KOPT-K1 (cell line): ENCODE results near the gene KCNIP1.

Experiments
- H3K27ac ChIP-seq: fragments of 200-600 bp; sonication (generic); 2 replicates; pipeline ENCODE4 v1.5.1; 2016; ENCODE audit warnings: antibody characterized with exemption, mild to moderate bottlenecking, low read depth, low read length; ENCODE audit not compliant: poor library complexity, severe bottlenecking
- H3K36me3 ChIP-seq: fragments of 200-600 bp; sonication (generic); 2 replicates; pipeline ENCODE4 v1.5.1; 2017; ENCODE audit warnings: antibody characterized with exemption, mild to moderate bottlenecking, low read length, moderate library complexity; ENCODE audit not compliant: insufficient read depth
- H3K9me3 ChIP-seq: fragments of 200-600 bp; sonication (generic); 2 replicates; pipeline ENCODE4 v1.5.1; 2017; ENCODE audit warnings: antibody characterized with exemption, low read length, mild to moderate bottlenecking; ENCODE audit not compliant: insufficient read depth, poor library complexity, severe bottlenecking

The KCNIP1 gene

DNA sequence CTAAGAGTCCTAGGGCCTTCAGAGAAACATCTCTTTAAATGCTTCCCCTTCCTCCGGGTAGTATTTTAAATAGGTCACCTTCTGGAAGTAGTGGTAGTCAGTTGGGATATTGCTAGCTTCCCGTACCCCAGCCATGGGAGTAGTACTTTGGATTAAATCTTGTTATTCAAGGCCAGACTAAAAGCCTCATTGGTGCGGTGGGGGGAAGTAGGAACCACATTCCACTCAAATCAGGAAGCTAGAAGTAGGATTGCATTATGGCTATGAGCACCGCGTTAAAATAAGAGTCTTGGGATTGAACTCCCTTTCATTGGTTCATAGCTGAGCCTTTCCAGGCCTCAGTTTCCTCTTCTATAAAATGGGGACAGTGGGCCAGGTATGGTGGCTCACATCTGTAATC is 6.7 kb downstream of the KCNIP1 start:
- Histone ChIP-seq H3K9me3 (no peaks in the 10 kb centered on the region), H3K36me3 (no peaks in the 10 kb centered on the region), H3K27ac (no peak overlapping the region)

DNA sequence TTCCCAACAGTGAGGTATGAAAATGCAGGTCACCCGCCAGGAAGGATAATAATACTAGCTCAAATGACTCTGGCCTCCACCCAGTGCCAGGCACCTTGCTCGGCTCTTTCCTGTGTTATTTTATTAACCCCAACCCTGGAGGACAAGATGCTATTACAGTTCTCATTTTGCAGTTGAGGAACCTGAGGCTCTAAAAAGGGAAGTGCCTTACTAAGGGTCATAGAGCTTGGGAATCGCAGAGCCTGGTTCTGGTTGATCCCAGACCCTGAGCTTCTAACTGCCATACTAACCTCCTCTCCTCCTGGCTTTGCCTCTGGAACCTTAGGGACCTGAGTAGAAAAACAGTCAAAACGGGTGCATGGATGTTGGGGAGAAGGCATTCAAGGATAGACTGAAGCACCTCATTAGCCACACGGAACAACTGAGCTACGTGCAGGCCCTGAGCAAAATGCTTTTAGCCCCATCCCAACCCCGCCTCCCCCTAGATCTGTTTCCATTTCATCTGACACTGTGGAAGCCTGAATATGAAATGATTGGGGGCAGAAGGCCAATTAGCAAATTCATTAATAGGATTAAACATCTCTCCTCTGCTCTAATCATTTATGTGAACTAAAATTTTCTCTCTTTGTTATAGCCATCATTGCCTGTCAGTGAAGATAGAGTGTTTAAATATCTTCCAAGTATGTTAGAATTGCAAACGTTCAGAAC is 7.9 kb downstream of the KCNIP1 start:
- H3K9me3 ChIP-seq, result no peaks in the 10 kb centered on the region
- no peak overlapping the region for H3K27ac ChIP-seq
- H3K36me3 ChIP-seq, result no peaks in the 10 kb centered on the region

GRCh38 chr5:170513856-170514525 is 10.2 kb downstream of the KCNIP1 start:
- Histone ChIP-seq H3K27ac (no peak overlapping the region), H3K9me3 (no peaks in the 10 kb centered on the region)

GRCh38 chr5:170517411-170517810 is 13.6 kb downstream of the KCNIP1 start:
- Histone ChIP-seq H3K9me3 (no peaks in the 10 kb centered on the region), H3K27ac (no peak overlapping the region), H3K36me3 (no peaks in the 10 kb centered on the region)

More at GRCh38 chr5:170513856-170514525, 10.2 kb downstream of the KCNIP1 start:
- H3K36me3 ChIP-seq, result no peaks in the 10 kb centered on the region

DNA sequence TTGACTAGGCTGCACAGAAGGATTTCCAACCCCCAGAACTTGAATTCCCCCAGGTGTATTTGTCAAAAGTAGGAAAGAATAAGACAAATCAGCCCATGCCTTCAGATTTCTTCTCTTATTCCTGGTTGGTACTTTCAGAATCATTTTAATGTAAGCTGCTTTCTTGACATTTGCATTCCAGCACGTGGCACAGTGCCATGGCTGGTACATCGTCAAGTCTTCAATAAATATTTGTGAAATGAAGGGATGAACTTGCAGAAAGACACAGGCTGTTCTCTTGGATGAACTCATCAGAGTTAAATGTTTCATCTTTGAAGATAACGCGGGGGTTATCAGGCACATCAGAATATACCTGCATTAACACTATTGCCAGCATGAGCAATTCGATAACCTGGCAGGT is 14.5 kb downstream of the KCNIP1 start:
- no peaks in the 10 kb centered on the region for H3K9me3 ChIP-seq
- no peaks in the 10 kb centered on the region for H3K36me3 ChIP-seq
- H3K27ac ChIP-seq, result no peak overlapping the region

DNA sequence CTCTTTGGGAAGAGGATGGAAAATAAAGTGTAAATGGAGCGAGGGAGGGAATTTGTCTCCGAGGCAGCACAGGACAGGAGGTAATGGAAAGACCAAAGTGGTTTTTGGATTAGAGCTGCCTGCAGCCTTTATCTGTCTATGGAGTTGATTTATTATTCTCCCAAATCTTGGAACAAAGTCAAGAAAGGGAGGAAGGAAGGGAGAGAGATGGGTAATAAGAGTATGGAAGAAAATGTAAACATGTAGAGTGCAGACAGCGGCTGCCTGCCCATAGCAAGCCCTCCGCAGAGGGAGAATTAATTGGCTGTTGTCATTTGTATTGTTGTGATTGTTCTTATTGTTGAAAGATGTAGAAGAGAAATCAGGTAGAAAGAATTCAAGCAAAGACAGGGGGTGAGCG is 15.7 kb downstream of the KCNIP1 start:
- Histone ChIP-seq H3K27ac (no peak overlapping the region), H3K36me3 (no peaks in the 10 kb centered on the region), H3K9me3 (no peaks in the 10 kb centered on the region)

- Histone ChIP-seq H3K9me3 (no peaks in the 10 kb centered on the region), H3K36me3 (no peaks in the 10 kb centered on the region), H3K27ac (no peak overlapping the region)
These were observed 16.6 kb downstream of the KCNIP1 start for GRCh38 chr5:170520372-170520771.

GRCh38 chr5:170522211-170523141 is 18.7 kb downstream of the KCNIP1 start:
- Histone ChIP-seq H3K36me3 (no peaks in the 10 kb centered on the region), H3K27ac (no peak overlapping the region)

GRCh38 chr5:170523142-170523551 is 19.3 kb downstream of the KCNIP1 start:
- Histone ChIP-seq H3K36me3 (no peaks in the 10 kb centered on the region), H3K27ac (no peak overlapping the region), H3K9me3 (no peaks in the 10 kb centered on the region)

More at GRCh38 chr5:170522211-170523141, 18.7 kb downstream of the KCNIP1 start:
- no peaks in the 10 kb centered on the region for H3K9me3 ChIP-seq

GRCh38 chr5:170523830-170524229 is 20.0 kb downstream of the KCNIP1 start:
- no peak overlapping the region for H3K27ac ChIP-seq
- no peaks in the 10 kb centered on the region for H3K9me3 ChIP-seq
- no peaks in the 10 kb centered on the region for H3K36me3 ChIP-seq

- Histone ChIP-seq H3K36me3 (no peaks in the 10 kb centered on the region), H3K27ac (no peak overlapping the region), H3K9me3 (no peaks in the 10 kb centered on the region)
These were observed 20.8 kb downstream of the KCNIP1 start for GRCh38 chr5:170524576-170524975.

DNA sequence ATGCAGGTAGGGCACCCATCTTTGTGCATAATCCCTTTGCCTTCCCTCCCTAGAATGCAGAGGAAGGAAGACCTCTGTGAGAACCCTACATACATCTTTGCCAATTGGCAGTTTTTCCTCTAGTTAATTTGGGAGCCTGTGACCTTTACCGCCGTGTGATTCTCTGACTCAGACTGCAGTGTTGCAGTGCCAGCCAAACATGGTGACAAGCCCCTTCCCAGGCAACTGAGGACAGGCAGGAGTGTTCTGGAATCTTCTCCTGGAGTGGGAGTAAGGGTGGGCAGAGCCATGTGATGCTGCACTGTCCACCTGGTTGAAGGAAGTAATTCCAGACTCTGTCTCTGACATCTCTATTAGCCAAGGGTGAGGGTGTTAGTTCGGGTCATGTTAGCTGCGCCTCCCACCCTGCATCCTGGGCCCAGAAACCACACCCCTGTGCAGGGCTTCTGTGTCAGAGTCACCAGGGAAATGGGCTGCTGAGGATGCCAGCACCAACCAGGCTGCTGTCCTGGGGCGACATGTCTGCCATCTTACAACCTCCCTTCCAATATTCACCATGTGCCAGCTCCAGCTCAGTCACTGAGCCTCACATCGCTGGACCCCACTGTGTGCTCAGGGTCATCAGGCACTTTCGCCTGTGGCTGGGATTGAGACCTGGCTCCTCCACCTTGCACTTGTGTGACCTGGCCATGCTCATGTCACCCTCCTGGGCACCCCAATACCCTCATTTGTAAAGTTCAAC is 21.8 kb downstream of the KCNIP1 start:
- Histone ChIP-seq H3K36me3 (no peaks in the 10 kb centered on the region), H3K27ac (no peak overlapping the region), H3K9me3 (no peaks in the 10 kb centered on the region)

- no peaks in the 10 kb centered on the region for H3K36me3 ChIP-seq
- no peak overlapping the region for H3K27ac ChIP-seq
- H3K9me3 ChIP-seq, result no peaks in the 10 kb centered on the region
These were observed 24.2 kb downstream of the KCNIP1 start for GRCh38 chr5:170527991-170528390.

DNA sequence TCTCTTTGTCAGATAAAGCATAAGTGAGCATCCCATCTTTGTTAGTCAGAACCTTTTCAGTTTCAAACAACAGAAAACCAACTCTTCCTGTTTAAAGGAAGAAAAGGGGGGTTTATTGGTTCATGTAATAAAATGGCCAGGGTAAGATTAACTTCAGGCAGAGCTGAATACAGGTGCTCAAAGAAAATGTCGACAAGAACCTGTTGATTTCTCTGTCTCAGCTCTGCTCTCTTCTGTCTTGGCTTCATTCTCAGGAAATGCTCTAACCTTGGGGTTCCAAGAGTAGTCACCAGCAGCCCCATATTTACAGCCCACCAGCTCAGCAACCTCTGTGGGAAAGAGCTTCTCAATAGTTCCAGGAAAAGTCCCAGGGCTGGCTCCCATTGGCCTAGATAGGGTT is 25.2 kb downstream of the KCNIP1 start:
- no peaks in the 10 kb centered on the region for H3K9me3 ChIP-seq
- no peaks in the 10 kb centered on the region for H3K36me3 ChIP-seq
- no peak overlapping the region for H3K27ac ChIP-seq
